ENCODE data around the gene COX20. TPM values are rescaled to one million over a fixed set of nuclear protein-coding genes. Genes with fewer than 3 reads are reported as not detected.

COX20 gene
- total RNA-seq, 4 donors from 2014 or later, result 19.4 to 43.2 (median 24.1) TPM

GRCh38 chr1:244869950-244870349 is 34.5 kb downstream of the COX20 start:
- DNase-seq (ENCODE audit: low spot score) (no peak), ATAC-seq (ENCODE audit: low FRiP score) (no peak)
- TF ChIP-seq CTCF (IDR thresholded peaks at IDR 0.05), result no peak

- DNase-seq (ENCODE audit: low spot score) (no peak), ATAC-seq (ENCODE audit: low FRiP score) (no peak)
- no peak for TF ChIP-seq CTCF (IDR thresholded peaks at IDR 0.05)
Observed at GRCh38 chr1:244874974-244875579, 39.6 kb downstream of the COX20 start.

DNA sequence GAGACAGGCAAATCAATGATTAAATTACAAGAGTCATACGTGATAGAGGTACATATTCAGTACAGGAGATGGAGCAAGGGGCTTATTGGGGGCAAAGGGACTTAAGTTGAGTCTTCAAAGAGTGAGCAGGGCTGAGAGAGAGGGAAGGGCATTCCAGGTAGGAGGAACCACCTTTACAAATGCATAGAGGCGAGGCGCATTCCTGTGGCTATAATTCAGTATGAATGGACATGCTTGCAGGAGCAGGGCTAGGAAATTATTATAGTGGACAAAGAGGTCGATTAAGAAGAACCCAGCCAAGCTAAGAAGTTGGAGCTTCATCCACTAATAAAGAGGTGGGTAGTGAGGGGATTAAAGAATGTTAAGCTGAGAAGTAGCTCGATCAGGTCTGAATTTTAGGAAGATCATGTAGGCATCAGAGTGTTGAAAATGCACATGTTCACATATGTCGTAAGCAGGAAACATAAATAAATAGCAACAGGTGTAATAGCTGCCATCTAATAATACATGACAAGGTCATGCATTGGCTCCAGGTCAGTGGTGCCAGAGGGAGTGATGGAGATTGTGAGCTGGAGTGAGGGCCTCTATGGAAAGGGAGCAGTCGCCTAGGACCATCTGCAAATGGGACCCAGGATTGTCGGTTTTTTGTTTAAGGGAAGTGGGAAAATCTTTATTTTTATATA is 40.9 kb downstream of the COX20 start:
- ATAC-seq (ENCODE audit: low FRiP score) (no peak), DNase-seq (ENCODE audit: low spot score) (no peak)
- no peak for TF ChIP-seq CTCF (IDR thresholded peaks at IDR 0.05)

DNA sequence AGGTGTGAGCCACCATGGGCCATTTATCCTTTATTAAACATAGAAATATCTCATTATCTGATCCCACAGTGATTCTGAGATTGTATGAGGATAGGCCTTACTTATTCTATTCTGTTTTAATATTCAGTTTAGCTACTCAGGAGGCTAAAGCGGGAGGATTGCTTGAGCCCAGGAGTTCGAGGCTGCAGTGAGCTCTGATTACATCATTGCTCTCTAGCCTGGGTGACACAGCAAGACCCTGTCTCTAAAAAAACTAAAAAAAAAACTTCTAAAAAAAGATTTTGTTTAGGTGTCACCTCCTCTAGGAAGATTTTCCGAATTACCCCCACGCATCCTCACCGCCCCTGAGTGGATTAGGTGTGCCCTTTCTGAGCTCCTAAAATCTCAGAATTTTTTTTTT is 43.2 kb downstream of the COX20 start:
- no peak for DNase-seq (ENCODE audit: low spot score)
- no peak for TF ChIP-seq CTCF (IDR thresholded peaks at IDR 0.05)
- no peak for ATAC-seq (ENCODE audit: low FRiP score)

GRCh38 chr1:244881552-244882280 is 46.3 kb downstream of the COX20 start:
- no peak for TF ChIP-seq CTCF (IDR thresholded peaks at IDR 0.05)
- ATAC-seq (ENCODE audit: low FRiP score) (no peak), DNase-seq (ENCODE audit: low spot score) (no peak)

DNA sequence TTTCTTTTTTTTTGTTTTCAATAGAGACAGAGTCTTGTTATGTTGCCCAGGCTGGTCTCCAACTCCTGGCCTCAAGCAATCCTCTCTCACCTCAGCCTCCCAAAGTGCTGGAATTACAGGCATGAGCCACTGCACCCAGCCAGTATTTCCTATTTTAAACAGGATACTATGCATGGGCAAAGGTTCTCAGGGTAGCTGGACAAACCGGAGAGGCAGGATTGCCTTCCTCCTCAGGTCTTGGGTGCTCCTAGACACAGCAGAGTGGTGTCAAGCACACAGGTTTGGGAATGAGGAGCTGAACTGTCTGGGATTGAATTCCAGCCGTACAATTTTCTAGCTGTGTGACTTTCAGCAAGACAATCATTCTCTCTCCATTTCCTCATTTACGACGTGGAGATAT is 51.8 kb downstream of the COX20 start:
- TF ChIP-seq CTCF (IDR thresholded peaks at IDR 0.05), result no peak
- ATAC-seq (ENCODE audit: low FRiP score) (no peak), DNase-seq (ENCODE audit: low spot score) (no peak)
